ENCODE data around the gene ADARB1. TPM values are rescaled to one million over a fixed set of nuclear protein-coding genes. Genes with fewer than 3 reads are reported as not detected.

ADARB1 gene
- total and polyA plus RNA-seq, 2 of the 4 experiments (the other 2 are of a cell fraction) = 39.8 to 47.3 TPM

GRCh38 chr21:45125357-45125756 is 51.0 kb downstream of the ADARB1 start:
- no peak overlapping the region for H2AK5ac ChIP-seq (ENCODE audit: low read depth, low read length)
- H2BK20ac ChIP-seq (ENCODE audit: low read depth, low read length) = no peak overlapping the region
- H3K4me2 ChIP-seq (ENCODE audit: low read depth, low read length) = no peak overlapping the region
- no peak for ATAC-seq (ENCODE audit: low read depth)
- H4K20me1 ChIP-seq (ENCODE audit: insufficient read depth, low read length) = peaks cover 98% of the 10 kb centered on the region
- H2AK9ac ChIP-seq (replicated peaks; ENCODE audit: low read depth, low read length, poor library complexity) = no peak overlapping the region
- H3K4me3 ChIP-seq (ENCODE audit: insufficient read depth, low read depth, low read length) = no peak overlapping the region
- intact Hi-C loops (cut with micrococcal nuclease) = no loop called here
- H3K79me1 ChIP-seq (ENCODE audit: low read depth in 1 of 2, low read length in 2 of 2) = peaks cover 37 to 86% of the 10 kb centered on the region in 2 experiments
- DNase-seq = no peak
- no TSS peak for BruUV-seq (replicated peaks)
- no peak overlapping the region for H3K9ac ChIP-seq (ENCODE audit: low read depth, low read length)
- in situ Hi-C loops (cut with MboI; ENCODE audit: low sequenced_read_pairs) = loop anchor here (5.0 kb wide), 1 partner anchor 178 kb away; no protein-coding TSS in a partner anchor
- no peak overlapping the region for H3K27ac ChIP-seq (ENCODE audit: insufficient read depth, low read length)
- dilution Hi-C loops (cut with HindIII; ENCODE audit: low sequenced_read_pairs, unreplicated experiment) = no loop called here
- TF ChIP-seq BHLHE40 (IDR thresholded peaks at IDR 0.05; ENCODE audit: low read depth, low read length) (no peak), SMC3 (IDR thresholded peaks at IDR 0.05; ENCODE audit: low read depth, low read length) (no peak), ELK1 (IDR thresholded peaks at IDR 0.05; ENCODE audit: borderline replicate concordance, low read depth, low read length) (no peak), USF2 (IDR thresholded peaks at IDR 0.05; ENCODE audit: low read depth, low read length) (no peak), POLR2A (IDR thresholded peaks at IDR 0.05; ENCODE audit: low read depth, low read length) (no peak), FOS (IDR thresholded peaks at IDR 0.05; ENCODE audit: low read depth, low read length) (no peak), NFE2L2 (IDR thresholded peaks at IDR 0.05; ENCODE audit: low read depth, low read length) (no peak), MAFK (IDR thresholded peaks at IDR 0.05; ENCODE audit: low read depth, low read length) (no peak), RCOR1 (IDR thresholded peaks at IDR 0.05; ENCODE audit: insufficient replicate concordance, low read length) (no peak), RAD21 (IDR thresholded peaks at IDR 0.05; ENCODE audit: low read length) (no peak), MAZ (IDR thresholded peaks at IDR 0.05; ENCODE audit: borderline replicate concordance, low read depth, low read length) (no peak), MXI1 (IDR thresholded peaks at IDR 0.05; ENCODE audit: borderline replicate concordance, low read depth, low read length) (no peak), RFX5 (IDR thresholded peaks at IDR 0.05; ENCODE audit: low read depth, low read length) (no peak), CHD1 (IDR thresholded peaks at IDR 0.05; ENCODE audit: low read depth, low read length) (no peak)
- TF ChIP-seq, protein P1, sequence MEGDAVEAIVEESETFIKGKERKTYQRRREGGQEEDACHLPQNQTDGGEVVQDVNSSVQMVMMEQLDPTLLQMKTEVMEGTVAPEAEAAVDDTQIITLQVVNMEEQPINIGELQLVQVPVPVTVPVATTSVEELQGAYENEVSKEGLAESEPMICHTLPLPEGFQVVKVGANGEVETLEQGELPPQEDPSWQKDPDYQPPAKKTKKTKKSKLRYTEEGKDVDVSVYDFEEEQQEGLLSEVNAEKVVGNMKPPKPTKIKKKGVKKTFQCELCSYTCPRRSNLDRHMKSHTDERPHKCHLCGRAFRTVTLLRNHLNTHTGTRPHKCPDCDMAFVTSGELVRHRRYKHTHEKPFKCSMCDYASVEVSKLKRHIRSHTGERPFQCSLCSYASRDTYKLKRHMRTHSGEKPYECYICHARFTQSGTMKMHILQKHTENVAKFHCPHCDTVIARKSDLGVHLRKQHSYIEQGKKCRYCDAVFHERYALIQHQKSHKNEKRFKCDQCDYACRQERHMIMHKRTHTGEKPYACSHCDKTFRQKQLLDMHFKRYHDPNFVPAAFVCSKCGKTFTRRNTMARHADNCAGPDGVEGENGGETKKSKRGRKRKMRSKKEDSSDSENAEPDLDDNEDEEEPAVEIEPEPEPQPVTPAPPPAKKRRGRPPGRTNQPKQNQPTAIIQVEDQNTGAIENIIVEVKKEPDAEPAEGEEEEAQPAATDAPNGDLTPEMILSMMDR (conservative IDR thresholded peaks at IDR 0.05; ENCODE audit: low read depth, low read length) = no peak
- H3K9me1 ChIP-seq (ENCODE audit: insufficient read depth, low read length) = peaks cover 22% of the 10 kb centered on the region
- H2BK120ac ChIP-seq (ENCODE audit: low read depth, low read length) = no peak overlapping the region
- no peak overlapping the region for H3K56ac ChIP-seq (ENCODE audit: extremely low read depth, insufficient read depth, low read length)
- H3K36me3 ChIP-seq (ENCODE audit: control insufficient read depth, insufficient read depth, low read length) = peaks cover 55% of the 10 kb centered on the region
- H3K14ac ChIP-seq (replicated peaks; ENCODE audit: low read depth, low read length) = no peak overlapping the region
- ChIA-PET POLR2A (ENCODE audit: unreplicated experiment) (no interaction called here), CTCF (no interaction called here)
- H3K18ac ChIP-seq (ENCODE audit: low read depth, low read length) = no peak overlapping the region
- H3K23ac ChIP-seq (ENCODE audit: low read depth, low read length) = no peak overlapping the region
- H4K5ac ChIP-seq (ENCODE audit: low read depth, low read length) = no peak overlapping the region
- no peak overlapping the region for H2AFZ ChIP-seq (replicated peaks; ENCODE audit: low read length, poor library complexity)
- H3K4me1 ChIP-seq (ENCODE audit: control insufficient read depth, insufficient read depth, low read length) = peaks cover 21% of the 10 kb centered on the region
- no peaks in the 10 kb centered on the region for H3K27me3 ChIP-seq (ENCODE audit: control insufficient read depth, insufficient read depth, low read length)
- H4K91ac ChIP-seq (ENCODE audit: insufficient read depth, low read depth, low read length) = no peak overlapping the region
- no peak overlapping the region for H2BK5ac ChIP-seq (ENCODE audit: low read depth, low read length, poor library complexity, severe bottlenecking)
- no peaks in the 10 kb centered on the region for H3K9me3 ChIP-seq (ENCODE audit: control insufficient read depth, insufficient read depth, low read length)
- no peak overlapping the region for H2BK15ac ChIP-seq (ENCODE audit: low read depth, low read length)
- H4K8ac ChIP-seq (ENCODE audit: low read depth in 2 of 2, low read length in 2 of 2) = no peak overlapping the region
- no CpG with 5 or more reads among the region's 4 CpGs for WGBS, 2 experiments (ENCODE audit: extremely low coverage in 2 of 2, insufficient read length in 1 of 2)
- no peak overlapping the region for H3K4ac ChIP-seq (ENCODE audit: low read depth, low read length)

Data from IMR-90 (cell line).